Natural killer cell (primary cell): ENCODE measurements around the gene RGS6. TPM values are rescaled to one million over a fixed set of nuclear protein-coding genes. Genes with fewer than 3 reads are reported as not detected.

Source experiments
- ATAC-seq, 3 donors: fragments of 150-1000 bp in 2 of 3; fragments of 200-7000 bp in 1 of 3; cut with Tn5 transposase; 1 replicate in 1 of 3; 2 replicates in 2 of 3; pipeline ENCODE4 v1.10.0; 2021; ENCODE audit warnings: mild to moderate bottlenecking in 2 of 3, moderate library complexity in 2 of 3
- DNase-seq, 2 donors: peaks; one replicate each; pipeline versions ENCODE4 v3.0.0 to v3.0.0-alpha.2; 2013 to 2021; ENCODE audit warnings: mixed read lengths in 1 of 2
- H3K27ac ChIP-seq: one replicate; pipeline ENCODE4 v1.5.1; 2013; ENCODE audit warnings: mild to moderate bottlenecking, low read length
- H3K27me3 ChIP-seq: one replicate; pipeline ENCODE4 v1.6.1; 2013; ENCODE audit warnings: low read length; ENCODE audit not compliant: control insufficient read depth, insufficient read depth
- H3K36me3 ChIP-seq: one replicate; pipeline ENCODE4 v1.6.1; 2013; ENCODE audit warnings: low read length; ENCODE audit not compliant: control insufficient read depth, insufficient read depth
- H3K4me1 ChIP-seq: one replicate; pipeline ENCODE4 v1.6.1; 2013; ENCODE audit warnings: low read length; ENCODE audit not compliant: control insufficient read depth, insufficient read depth
- H3K4me3 ChIP-seq: one replicate; pipeline ENCODE4 v1.5.1; 2013; ENCODE audit warnings: low read length
- H3K9me3 ChIP-seq: one replicate; pipeline ENCODE4 v1.6.1; 2013; ENCODE audit warnings: low read length; ENCODE audit not compliant: control insufficient read depth, insufficient read depth
- H3K27ac Mint-ChIP-seq, 2 donors: one replicate each; pipeline ENCODE4 v1.8.0; 2022; ENCODE audit warnings: mild to moderate bottlenecking in 2 of 2, mixed read lengths in 2 of 2, moderate library complexity in 1 of 2
- H3K27me3 Mint-ChIP-seq, 2 donors: one replicate each; pipeline ENCODE4 v1.8.0; 2022; ENCODE audit warnings: low read depth in 2 of 2, mixed read lengths in 2 of 2
- H3K36me3 Mint-ChIP-seq: one replicate; pipeline ENCODE4 v1.8.0; 2022; ENCODE audit warnings: mixed read lengths
- H3K4me1 Mint-ChIP-seq, 2 donors: one replicate each; pipeline ENCODE4 v1.8.0; 2022; ENCODE audit warnings: mixed read lengths in 2 of 2
- H3K4me3 Mint-ChIP-seq: one replicate; pipeline ENCODE4 v1.8.0; 2022; ENCODE audit warnings: mild to moderate bottlenecking, moderate library complexity, mixed read lengths
- H3K9me3 Mint-ChIP-seq, 2 donors: one replicate each; pipeline ENCODE4 v1.8.0; 2022; ENCODE audit warnings: mixed read lengths in 2 of 2
- CTCF ChIP-seq: fragments of 200-600 bp; IDR thresholded peaks from one replicate; pipeline ENCODE4 v1.8.0; 2022; ENCODE audit warnings: antibody characterized with exemption
- WGBS: methylation state at CpG from one replicate; pipeline ENCODE4 v1.1.7; 2013; ENCODE audit warnings: missing lambda C conversion rate; ENCODE audit not compliant: insufficient coverage; 5-methylcytosine and 5-hydroxymethylcytosine counted together
- intact Hi-C: fragments of 100-400 bp; cut with micrococcal nuclease; formaldehyde crosslinking; loops from one replicate; pipeline ENCODE4 v1.14.2; 2022
- total RNA-seq, 4 donors: library from RNA; stranded (reverse); fragments of 120-200 nt in 1 of 4; gene quantifications; one replicate each; pipeline versions ENCODE4 v1.2.3 to v1.2.4, GENCODE V29; 2013 to 2022

The RGS6 gene
- total RNA-seq, 3 donors from 2014 or later (not counting 1 experiment from before 2014, with no cell fraction given) = 0.75 to 1.4 TPM; not detected in 1

GRCh38 chr14:72177251-72177650, 245.0 kb downstream of the RGS6 start:
- TF ChIP-seq CTCF = no peak
- H3K27me3 Mint-ChIP-seq = peaks cover 15 to 32% of the 10 kb centered on the region in 2 donors
- H3K9me3 Mint-ChIP-seq = no peaks in the 10 kb centered on the region
- ATAC-seq (no peak), DNase-seq (no peak)
- WGBS = no CpG with 5 or more reads among the region's 1 CpG
- H3K4me1 ChIP-seq = no peaks in the 10 kb centered on the region
- H3K4me3 Mint-ChIP-seq = no peak overlapping the region
- no peaks in the 10 kb centered on the region for H3K4me1 Mint-ChIP-seq
- H3K36me3 ChIP-seq = no peaks in the 10 kb centered on the region
- H3K36me3 Mint-ChIP-seq = peaks cover 5% of the 10 kb centered on the region
- no peaks in the 10 kb centered on the region for H3K9me3 ChIP-seq
- H3K27ac ChIP-seq = no peak overlapping the region
- no peaks in the 10 kb centered on the region for H3K27me3 ChIP-seq
- intact Hi-C loops = no loop called here
- H3K4me3 ChIP-seq = no peak overlapping the region
- no peak overlapping the region for H3K27ac Mint-ChIP-seq

- no peak for TF ChIP-seq CTCF
- Mint-ChIP-seq H3K36me3 (peaks cover 5% of the 10 kb centered on the region), H3K9me3 (no peaks in the 10 kb centered on the region), H3K27me3 (peaks cover 14 to 27% of the 10 kb centered on the region in 2 donors), H3K4me3 (no peak overlapping the region), H3K4me1 (no peaks in the 10 kb centered on the region), H3K27ac (no peak overlapping the region)
- no peaks in the 10 kb centered on the region for H3K27me3 ChIP-seq
- no peaks in the 10 kb centered on the region for H3K9me3 ChIP-seq
- no peak overlapping the region for H3K4me3 ChIP-seq
- WGBS = 79% methylated on average over 2 of the region's 3 CpGs
- no peak overlapping the region for H3K27ac ChIP-seq
- intact Hi-C loops = no loop called here
- H3K36me3 ChIP-seq = no peaks in the 10 kb centered on the region
- H3K4me1 ChIP-seq = no peaks in the 10 kb centered on the region
- ATAC-seq = no peak
- DNase-seq = no peak
Observed at GRCh38 chr14:72178517-72178916, 246.3 kb downstream of the RGS6 start.

- Histone ChIP-seq H3K27me3 (no peaks in the 10 kb centered on the region), H3K9me3 (no peaks in the 10 kb centered on the region), H3K4me1 (no peaks in the 10 kb centered on the region), H3K27ac (no peak overlapping the region), H3K4me3 (no peak overlapping the region), H3K36me3 (no peaks in the 10 kb centered on the region)
- Mint-ChIP-seq H3K4me1 (no peaks in the 10 kb centered on the region), H3K36me3 (peaks cover 5% of the 10 kb centered on the region), H3K27me3 (peaks cover 9 to 25% of the 10 kb centered on the region in 2 donors), H3K4me3 (no peak overlapping the region), H3K27ac (no peak overlapping the region), H3K9me3 (no peaks in the 10 kb centered on the region)
- intact Hi-C loops = no loop called here
- 45% methylated on average over 4 of the region's 4 CpGs for WGBS
- DNase-seq (no peak), ATAC-seq (no peak)
- no peak for TF ChIP-seq CTCF
Observed at GRCh38 chr14:72182708-72183432, 250.6 kb downstream of the RGS6 start.

GRCh38 chr14:72183631-72184030, 251.4 kb downstream of the RGS6 start:
- no peak overlapping the region for H3K27ac Mint-ChIP-seq
- ATAC-seq (no peak), DNase-seq (no peak)
- H3K9me3 Mint-ChIP-seq = no peaks in the 10 kb centered on the region
- TF ChIP-seq CTCF = no peak
- no peaks in the 10 kb centered on the region for H3K4me1 ChIP-seq
- no peaks in the 10 kb centered on the region for H3K9me3 ChIP-seq
- intact Hi-C loops = no loop called here
- no peak overlapping the region for H3K4me3 ChIP-seq
- WGBS = 95% methylated on average over 2 of the region's 2 CpGs
- no peak overlapping the region for H3K27ac ChIP-seq
- peaks cover 9 to 17% of the 10 kb centered on the region in 2 donors for H3K27me3 Mint-ChIP-seq
- H3K4me1 Mint-ChIP-seq = no peaks in the 10 kb centered on the region
- no peaks in the 10 kb centered on the region for H3K36me3 ChIP-seq
- H3K27me3 ChIP-seq = no peaks in the 10 kb centered on the region
- peaks cover 5% of the 10 kb centered on the region for H3K36me3 Mint-ChIP-seq
- no peak overlapping the region for H3K4me3 Mint-ChIP-seq
